ENCODE data around the gene FAM83B. TPM values are rescaled to one million over a fixed set of nuclear protein-coding genes. Genes with fewer than 3 reads are reported as not detected.
"Not testable (repeated sequence)": the region's sequence is repeated elsewhere in the genome, so short reads cannot be mapped to it uniquely, and the experiment has no call there.

The FAM83B gene
- total RNA-seq, 1 donor from 2014 or later, result 1.9 TPM

GRCh38 chr6:54970337-54970736 lies 123.8 kb downstream of the FAM83B start:
- Histone ChIP-seq H2AFZ (ENCODE audit: low read depth, low read length) (no peak overlapping the region), H3K79me2 (ENCODE audit: insufficient read depth, low read length) (no peaks in the 10 kb centered on the region), H3K27me3 (ENCODE audit: insufficient read depth, low read length) (no peaks in the 10 kb centered on the region), H4K20me1 (ENCODE audit: insufficient read depth, low read length) (no peaks in the 10 kb centered on the region), H3K36me3 (ENCODE audit: insufficient read depth, low read length) (no peaks in the 10 kb centered on the region), H3K4me3 (ENCODE audit: insufficient read depth, low read depth, low read length) (no peak overlapping the region), H3K4me2 (ENCODE audit: low read length) (no peak overlapping the region), H3K4me1 (ENCODE audit: insufficient read depth, low read length) (no peaks in the 10 kb centered on the region), H3K9ac (ENCODE audit: low read length) (no peak overlapping the region), H3K9me3 (ENCODE audit: insufficient read depth, low read depth, low read length) (no peaks in the 10 kb centered on the region), H3K27ac (ENCODE audit: low read depth, low read length) (no peak overlapping the region)
- Mint-ChIP-seq H3K4me3 (ENCODE audit: unreplicated experiment) (no peak overlapping the region), H3K9me3 (ENCODE audit: unreplicated experiment) (no peaks in the 10 kb centered on the region), H3K4me1 (ENCODE audit: low read depth, unreplicated experiment) (no peaks in the 10 kb centered on the region), H3K27ac (ENCODE audit: unreplicated experiment) (no peak overlapping the region), H3K36me3 (ENCODE audit: low read depth, unreplicated experiment) (no peaks in the 10 kb centered on the region), H3K27me3 (ENCODE audit: low read depth, unreplicated experiment) (no peaks in the 10 kb centered on the region)
- no peak for TF ChIP-seq EZH2 (IDR thresholded peaks at IDR 0.05; ENCODE audit: insufficient read depth, low read length)
- TF ChIP-seq, protein P1, sequence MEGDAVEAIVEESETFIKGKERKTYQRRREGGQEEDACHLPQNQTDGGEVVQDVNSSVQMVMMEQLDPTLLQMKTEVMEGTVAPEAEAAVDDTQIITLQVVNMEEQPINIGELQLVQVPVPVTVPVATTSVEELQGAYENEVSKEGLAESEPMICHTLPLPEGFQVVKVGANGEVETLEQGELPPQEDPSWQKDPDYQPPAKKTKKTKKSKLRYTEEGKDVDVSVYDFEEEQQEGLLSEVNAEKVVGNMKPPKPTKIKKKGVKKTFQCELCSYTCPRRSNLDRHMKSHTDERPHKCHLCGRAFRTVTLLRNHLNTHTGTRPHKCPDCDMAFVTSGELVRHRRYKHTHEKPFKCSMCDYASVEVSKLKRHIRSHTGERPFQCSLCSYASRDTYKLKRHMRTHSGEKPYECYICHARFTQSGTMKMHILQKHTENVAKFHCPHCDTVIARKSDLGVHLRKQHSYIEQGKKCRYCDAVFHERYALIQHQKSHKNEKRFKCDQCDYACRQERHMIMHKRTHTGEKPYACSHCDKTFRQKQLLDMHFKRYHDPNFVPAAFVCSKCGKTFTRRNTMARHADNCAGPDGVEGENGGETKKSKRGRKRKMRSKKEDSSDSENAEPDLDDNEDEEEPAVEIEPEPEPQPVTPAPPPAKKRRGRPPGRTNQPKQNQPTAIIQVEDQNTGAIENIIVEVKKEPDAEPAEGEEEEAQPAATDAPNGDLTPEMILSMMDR (IDR thresholded peaks at IDR 0.05; ENCODE audit: insufficient read depth, low read depth, low read length), result no peak
- FAIRE-seq (no peak), DNase-seq (ENCODE audit: low read depth) (no peak)

GRCh38 chr6:54971825-54972224 lies 125.3 kb downstream of the FAM83B start:
- DNase-seq (ENCODE audit: low read depth), result no peak
- no peaks in the 10 kb centered on the region for H3K27me3 Mint-ChIP-seq (ENCODE audit: low read depth, unreplicated experiment)
- Histone ChIP-seq H3K4me1 (ENCODE audit: insufficient read depth, low read length) (no peaks in the 10 kb centered on the region), H3K27ac (ENCODE audit: low read depth, low read length) (no peak overlapping the region), H3K9me3 (ENCODE audit: insufficient read depth, low read depth, low read length) (no peaks in the 10 kb centered on the region), H3K4me3 (ENCODE audit: insufficient read depth, low read depth, low read length) (no peak overlapping the region), H2AFZ (ENCODE audit: low read depth, low read length) (no peak overlapping the region), H3K36me3 (ENCODE audit: insufficient read depth, low read length) (no peaks in the 10 kb centered on the region), H3K4me2 (ENCODE audit: low read length) (no peak overlapping the region), H3K79me2 (ENCODE audit: insufficient read depth, low read length) (no peaks in the 10 kb centered on the region), H3K27me3 (ENCODE audit: insufficient read depth, low read length) (no peaks in the 10 kb centered on the region), H3K9ac (ENCODE audit: low read length) (no peak overlapping the region), H4K20me1 (ENCODE audit: insufficient read depth, low read length) (no peaks in the 10 kb centered on the region)
- TF ChIP-seq EZH2 (IDR thresholded peaks at IDR 0.05; ENCODE audit: insufficient read depth, low read length), result no peak
- TF ChIP-seq, protein P1 (IDR thresholded peaks at IDR 0.05; ENCODE audit: insufficient read depth, low read depth, low read length), result no peak
- no peaks in the 10 kb centered on the region for H3K9me3 Mint-ChIP-seq (ENCODE audit: unreplicated experiment)
- H3K27ac Mint-ChIP-seq (ENCODE audit: unreplicated experiment), result no peak overlapping the region
- no peak overlapping the region for H3K4me3 Mint-ChIP-seq (ENCODE audit: unreplicated experiment)
- no peak for FAIRE-seq
- H3K4me1 Mint-ChIP-seq (ENCODE audit: low read depth, unreplicated experiment), result no peaks in the 10 kb centered on the region
- no peaks in the 10 kb centered on the region for H3K36me3 Mint-ChIP-seq (ENCODE audit: low read depth, unreplicated experiment)

DNA sequence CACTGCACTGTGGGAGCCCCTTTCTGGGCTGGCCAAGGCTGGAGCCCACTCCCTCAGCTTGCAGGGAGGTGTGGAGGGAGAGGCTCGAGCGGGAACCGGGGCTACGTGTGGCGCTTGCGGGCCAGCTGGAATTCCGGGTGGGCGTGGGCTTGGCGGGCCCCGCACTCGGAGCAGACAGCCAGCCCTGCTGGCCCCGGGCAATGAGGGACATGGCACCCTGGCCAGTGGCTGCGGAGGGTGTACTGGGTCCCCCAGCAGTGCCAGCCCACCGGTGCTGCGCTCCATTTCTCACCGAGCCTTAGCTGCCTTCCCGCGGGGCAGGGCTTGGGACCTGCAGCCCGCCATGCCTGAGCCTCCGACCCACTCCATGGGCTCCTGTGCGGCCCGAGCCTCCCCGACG lies 132.6 kb downstream of the FAM83B start:
- not testable (repeated sequence) for DNase-seq (ENCODE audit: low read depth); H4K20me1 ChIP-seq (ENCODE audit: insufficient read depth, low read length); H2AFZ ChIP-seq (ENCODE audit: low read depth, low read length); H3K36me3 ChIP-seq (ENCODE audit: insufficient read depth, low read length); H3K79me2 ChIP-seq (ENCODE audit: insufficient read depth, low read length); H3K9me3 Mint-ChIP-seq (ENCODE audit: unreplicated experiment); H3K4me2 ChIP-seq (ENCODE audit: low read length); H3K4me3 Mint-ChIP-seq (ENCODE audit: unreplicated experiment); H3K4me1 ChIP-seq (ENCODE audit: insufficient read depth, low read length); H3K9ac ChIP-seq (ENCODE audit: low read length); FAIRE-seq; H3K36me3 Mint-ChIP-seq (ENCODE audit: low read depth, unreplicated experiment); H3K9me3 ChIP-seq (ENCODE audit: insufficient read depth, low read depth, low read length); H3K27ac ChIP-seq (ENCODE audit: low read depth, low read length); H3K27me3 Mint-ChIP-seq (ENCODE audit: low read depth, unreplicated experiment); H3K4me3 ChIP-seq (ENCODE audit: insufficient read depth, low read depth, low read length); H3K27me3 ChIP-seq (ENCODE audit: insufficient read depth, low read length); H3K27ac Mint-ChIP-seq (ENCODE audit: unreplicated experiment); H3K4me1 Mint-ChIP-seq (ENCODE audit: low read depth, unreplicated experiment)
